HK-2 (cell line): ENCODE data around the gene CCDC141.
"Not testable (repeated sequence)": the region's sequence is repeated elsewhere in the genome, so short reads cannot be mapped to it uniquely, and the experiment has no call there.

ENCODE experiments used
- DNase-seq: peaks from one replicate; pipeline ENCODE4 v3.0.0-alpha.2; 2018; ENCODE audit not compliant: unreplicated experiment

Gene CCDC141, protein sequence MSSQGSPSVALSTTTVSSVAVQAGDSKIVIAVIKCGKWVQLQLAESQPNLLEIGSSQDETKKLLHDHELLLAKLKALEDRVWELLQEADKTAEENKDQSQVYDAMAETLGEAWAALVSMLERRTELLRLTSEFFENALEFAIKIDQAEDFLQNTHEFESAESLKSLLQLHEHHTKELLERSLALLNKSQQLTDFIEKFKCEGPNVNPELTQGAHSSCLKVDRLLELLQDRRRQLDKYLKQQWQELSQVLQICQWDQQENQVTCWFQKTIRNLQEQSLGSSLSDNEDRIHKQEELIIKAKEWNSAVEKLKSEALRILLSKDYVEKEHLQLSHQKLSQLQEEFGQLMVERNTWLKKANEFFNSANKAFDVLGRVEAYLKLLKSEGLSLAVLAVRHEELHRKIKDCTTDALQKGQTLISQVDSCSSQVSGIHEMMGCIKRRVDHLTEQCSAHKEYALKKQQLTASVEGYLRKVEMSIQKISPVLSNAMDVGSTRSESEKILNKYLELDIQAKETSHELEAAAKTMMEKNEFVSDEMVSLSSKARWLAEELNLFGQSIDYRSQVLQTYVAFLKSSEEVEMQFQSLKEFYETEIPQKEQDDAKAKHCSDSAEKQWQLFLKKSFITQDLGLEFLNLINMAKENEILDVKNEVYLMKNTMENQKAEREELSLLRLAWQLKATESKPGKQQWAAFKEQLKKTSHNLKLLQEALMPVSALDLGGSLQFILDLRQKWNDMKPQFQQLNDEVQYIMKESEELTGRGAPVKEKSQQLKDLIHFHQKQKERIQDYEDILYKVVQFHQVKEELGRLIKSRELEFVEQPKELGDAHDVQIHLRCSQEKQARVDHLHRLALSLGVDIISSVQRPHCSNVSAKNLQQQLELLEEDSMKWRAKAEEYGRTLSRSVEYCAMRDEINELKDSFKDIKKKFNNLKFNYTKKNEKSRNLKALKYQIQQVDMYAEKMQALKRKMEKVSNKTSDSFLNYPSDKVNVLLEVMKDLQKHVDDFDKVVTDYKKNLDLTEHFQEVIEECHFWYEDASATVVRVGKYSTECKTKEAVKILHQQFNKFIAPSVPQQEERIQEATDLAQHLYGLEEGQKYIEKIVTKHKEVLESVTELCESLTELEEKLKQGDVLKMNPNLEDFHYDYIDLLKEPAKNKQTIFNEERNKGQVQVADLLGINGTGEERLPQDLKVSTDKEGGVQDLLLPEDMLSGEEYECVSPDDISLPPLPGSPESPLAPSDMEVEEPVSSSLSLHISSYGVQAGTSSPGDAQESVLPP (N-terminal part only)

DNA sequence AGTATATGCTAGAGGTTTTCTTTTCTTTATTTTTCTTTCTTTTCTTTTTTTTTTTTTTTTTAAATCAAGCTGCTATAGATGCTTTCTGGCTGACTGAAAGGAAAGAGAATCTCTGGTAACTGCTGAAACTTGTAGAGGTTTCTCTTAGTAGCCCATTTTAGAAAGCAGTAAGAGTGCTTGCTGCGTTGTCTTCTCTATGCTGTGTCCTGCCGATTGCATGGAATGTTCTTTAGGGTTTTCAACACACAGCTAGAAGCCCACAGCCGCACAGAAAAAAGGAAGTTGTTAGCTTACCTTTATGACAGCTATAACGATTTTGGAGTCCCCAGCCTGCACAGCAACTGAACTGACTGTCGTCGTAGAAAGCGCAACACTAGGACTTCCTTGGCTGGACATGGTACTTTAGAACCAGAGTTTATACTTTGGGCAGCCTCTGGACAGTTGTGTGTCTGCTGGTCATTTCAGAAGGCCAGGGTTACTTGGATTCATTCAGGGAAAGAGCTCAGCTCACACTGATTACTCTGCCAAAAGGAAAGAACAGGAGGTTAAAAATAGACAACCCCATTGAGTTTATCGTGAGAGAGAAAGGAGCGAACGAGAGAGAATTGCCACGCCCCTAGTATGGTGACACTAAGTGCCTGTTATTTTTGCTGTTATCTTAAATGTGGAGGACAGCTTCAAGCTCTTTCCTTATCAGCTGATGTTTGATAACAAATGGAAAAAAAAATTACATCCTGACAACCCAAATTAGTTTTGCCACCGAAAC lies at the start of gene CCDC141:
TSS of gene CCDC141 (minus strand) at position 592 of the 766 bp plus-strand sequence. CDS start at position 396, 196 bp downstream.
- DNase-seq: no peak

DNA sequence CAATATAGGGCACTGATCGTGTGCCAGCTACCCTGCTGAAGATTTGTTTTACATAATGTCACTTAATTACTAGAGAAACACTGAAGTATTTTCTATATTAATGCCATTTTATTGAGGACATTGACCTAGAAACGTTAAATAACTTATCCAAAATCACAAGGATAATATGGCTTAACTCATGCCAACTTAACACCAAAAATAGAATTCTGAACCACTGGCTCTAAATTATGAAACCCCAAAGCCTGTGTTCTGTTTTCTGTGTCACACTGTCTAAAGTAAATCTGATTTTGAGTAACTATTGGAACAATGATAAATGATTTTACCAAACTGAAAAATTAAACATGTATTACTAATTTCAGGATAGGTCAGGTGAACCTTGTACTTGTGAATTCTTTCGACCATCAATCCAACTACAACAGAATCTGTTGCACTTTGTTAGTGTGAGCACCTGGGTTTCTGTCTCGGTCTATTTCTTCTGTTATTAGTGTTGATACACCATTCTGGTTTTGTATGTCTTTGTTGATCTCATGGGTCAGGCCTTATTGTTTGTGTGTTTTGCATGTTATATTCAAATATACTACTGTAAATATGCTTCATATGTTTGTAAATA lies 48.2 kb upstream of the CCDC141 start:
- DNase-seq: no peak

DNA sequence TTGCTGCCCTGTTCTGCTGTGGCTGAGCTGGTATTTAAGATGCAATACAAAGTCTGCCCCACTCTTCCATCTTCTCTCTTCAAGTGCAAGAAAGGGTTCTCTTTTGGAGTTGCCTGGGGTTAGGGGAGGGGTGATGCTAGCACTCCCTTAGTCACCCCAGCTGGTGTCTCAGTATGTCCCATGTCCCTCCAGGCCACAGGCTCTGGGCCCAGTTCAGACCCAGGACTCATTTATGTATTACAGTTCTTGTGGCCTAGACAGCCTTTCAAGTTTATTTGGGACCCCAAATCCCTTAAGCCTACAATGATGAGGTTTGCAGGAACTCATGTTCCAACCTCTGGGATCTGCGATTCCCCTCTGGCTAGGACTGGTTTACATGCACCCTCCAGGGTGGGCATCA lies 47.2 kb upstream of the CCDC141 start:
- DNase-seq: no peak

DNA sequence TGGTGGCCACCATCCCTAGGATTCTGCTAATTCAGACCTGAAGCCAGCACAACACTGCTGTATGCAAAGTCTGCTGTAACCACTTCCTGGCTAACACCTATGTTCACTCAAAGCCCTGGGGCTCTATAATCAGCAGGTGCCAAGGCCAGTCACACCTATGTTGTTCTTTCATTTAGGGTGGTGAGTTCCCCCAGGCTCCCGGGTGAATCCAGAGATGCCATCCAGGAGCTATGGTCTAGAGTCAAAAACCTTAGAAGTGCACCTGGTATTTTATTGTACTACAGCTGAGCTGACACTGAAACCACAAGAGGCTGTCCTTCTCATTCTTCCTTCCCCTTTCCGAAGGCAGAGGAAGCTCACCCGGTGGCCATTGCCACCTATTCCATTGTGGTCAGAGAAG lies 46.2 kb upstream of the CCDC141 start:
- no peak for DNase-seq

DNA sequence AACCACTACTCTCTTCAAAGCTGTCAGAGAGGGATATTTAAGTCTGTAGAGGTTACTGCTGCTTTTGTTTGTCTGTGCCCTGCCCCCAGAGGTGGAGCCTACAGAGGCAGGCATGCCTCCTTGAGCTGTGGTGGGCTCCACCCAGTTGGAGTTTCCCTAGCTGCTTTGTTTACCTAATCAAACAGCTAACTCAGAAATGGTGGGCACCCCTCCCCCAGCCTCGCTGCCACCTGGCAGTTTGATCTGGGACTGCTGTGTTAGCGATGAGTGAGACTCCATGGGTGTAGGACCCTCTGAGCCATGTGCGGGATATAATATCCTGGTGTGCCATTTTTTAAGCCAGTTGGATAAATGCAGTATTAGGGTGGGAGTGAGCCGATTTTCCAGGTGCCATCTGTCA lies 43.0 kb upstream of the CCDC141 start:
- DNase-seq: not testable (repeated sequence)

DNA sequence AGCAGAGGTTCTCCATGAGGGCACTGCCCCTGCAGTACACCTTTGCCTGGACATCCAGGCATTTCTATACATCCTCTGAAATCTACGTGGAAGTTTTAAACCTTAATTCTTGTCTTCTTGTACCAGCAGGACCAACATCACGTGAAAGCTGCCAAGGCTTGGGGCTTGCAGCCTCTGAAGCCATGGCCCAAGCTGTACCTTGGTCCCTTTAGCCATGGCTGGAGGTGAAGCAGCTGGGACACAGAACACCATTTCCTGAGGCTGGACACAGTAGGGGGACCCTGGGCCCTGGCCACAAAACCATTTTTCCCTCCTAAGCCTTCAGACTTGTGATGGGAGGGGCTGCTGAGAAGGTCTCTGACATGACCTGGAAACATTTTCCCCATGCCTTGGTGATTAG lies 32.8 kb upstream of the CCDC141 start:
- DNase-seq: no peak

DNA sequence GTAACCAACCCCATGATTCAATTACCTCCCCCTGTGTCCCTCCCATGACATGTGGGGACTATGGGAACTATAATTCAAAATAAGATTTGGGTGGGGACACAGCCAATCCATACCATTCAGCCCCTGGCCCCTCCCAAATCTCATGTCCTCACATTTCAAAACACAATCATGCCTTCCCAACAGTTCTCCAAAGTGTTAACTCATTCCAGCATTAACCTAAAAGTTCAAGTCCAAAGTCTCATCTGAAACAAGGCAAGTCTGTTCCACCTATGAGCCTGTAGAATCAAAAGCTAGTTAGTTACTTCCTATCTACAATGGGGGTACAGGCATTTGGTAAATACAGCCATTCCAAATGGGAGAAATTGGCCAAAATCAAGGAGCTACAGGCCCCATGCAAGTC lies 32.0 kb upstream of the CCDC141 start:
- no peak for DNase-seq

DNA sequence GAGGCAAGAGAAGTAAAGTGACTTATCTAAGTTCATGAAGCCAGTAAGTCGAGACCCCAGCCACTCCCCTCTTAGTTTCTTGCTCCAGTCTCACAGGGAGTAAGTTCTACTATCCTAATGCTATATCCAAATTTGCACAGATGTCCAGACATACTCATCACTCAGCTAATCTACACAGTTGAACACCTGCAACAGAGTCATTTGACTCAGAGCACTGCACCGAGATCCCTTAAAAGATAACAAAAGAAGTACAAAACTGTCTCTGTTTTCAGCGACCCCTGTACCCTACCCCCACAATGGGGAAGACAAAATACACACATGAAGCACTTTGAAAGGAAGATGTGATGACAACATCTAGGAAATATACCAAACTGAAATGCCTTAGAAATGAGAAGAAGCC lies 22.6 kb upstream of the CCDC141 start:
- no peak for DNase-seq

DNA sequence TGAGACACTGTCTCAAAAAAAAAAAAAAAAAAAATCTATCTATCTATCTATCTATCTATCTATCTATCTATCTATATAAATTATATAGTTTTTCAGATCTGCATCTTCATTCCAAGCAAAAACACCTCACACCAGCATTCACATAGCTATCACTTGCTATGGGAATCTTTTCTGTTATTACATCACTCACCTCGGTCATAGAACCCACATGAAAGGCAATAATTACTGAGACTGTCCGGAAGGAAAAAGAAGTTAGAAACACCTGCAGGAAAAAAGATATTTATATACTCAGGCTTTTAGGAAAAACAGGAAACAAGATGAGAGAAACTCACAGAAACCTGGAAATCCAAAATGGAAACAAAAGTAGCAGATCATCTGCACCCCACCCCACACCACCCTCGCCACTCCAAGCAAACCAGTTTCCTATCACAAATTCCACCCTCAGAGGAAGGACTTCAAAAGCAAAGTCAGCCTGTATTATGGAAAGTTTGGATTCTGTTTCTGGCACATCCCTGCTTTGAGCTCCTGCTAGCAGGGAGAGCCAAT lies 21.9 kb upstream of the CCDC141 start:
- no peak for DNase-seq

DNA sequence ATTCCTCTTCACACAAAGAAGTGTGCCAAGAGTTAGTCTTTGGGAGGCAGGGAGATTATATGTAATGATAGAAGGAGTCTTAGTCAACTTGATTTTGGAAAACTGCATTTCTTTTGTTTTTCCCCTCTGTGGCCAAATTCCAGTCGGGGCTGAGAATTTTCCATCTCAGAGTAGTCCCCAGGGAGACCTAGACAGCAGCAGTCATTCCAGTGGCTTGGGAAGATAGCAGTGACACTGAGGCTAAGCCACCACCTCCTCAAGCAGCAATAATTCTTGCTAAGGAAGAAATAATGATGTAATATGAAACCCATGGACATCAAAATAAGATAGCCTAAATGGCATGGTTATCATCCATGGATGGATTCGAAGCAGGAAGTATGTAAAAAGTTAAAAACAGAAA lies 21.0 kb upstream of the CCDC141 start:
- DNase-seq: no peak

DNA sequence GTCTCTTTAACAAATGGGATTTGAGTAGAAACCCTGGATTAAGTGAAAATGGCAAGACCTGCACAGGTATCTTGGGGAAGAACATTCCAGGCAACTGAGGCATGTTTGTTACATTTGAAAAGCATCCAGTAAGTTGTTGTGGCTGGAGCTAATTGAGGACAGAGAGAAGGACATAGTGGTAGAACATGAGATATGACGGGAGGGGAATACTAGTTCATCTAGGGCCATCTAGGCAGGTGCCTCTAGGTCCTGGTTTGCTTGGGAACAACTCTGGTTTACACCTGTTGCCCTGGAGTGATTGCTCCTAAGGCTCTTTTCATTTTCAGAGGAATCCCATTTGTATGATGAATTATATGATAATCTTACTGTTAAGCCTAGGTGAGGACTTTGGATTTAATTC lies 19.7 kb upstream of the CCDC141 start:
- no peak for DNase-seq

DNA sequence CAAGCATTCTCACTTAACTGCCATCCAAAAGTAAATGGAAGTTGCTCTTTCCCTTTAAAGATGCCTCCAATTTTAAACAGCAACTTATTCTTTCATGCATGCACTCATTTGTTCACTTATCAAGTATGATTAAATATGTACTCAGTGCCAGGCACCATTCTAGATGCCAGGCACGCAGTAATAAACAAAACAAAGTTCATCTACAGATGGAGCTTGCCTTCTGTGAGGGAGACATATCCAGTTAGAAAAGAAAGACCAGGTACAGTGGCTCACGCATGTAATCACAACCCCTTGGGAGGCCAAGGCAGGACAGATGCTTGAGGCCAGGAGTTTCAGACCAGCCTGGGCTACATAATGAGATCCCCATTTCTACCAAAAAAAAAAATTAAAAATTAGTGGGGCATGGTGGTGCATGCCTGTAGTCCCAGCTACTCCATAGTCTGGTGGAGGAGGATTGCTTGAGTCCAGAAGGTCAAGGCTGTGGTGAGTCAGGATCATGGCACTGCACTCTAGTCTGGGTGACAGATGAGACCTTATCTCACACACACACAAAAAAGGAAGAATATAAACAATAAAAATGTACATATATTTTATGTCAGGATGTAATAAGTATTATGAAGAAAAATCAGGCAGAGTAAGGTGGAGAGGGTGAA lies 19.2 kb upstream of the CCDC141 start:
- no peak for DNase-seq

DNA sequence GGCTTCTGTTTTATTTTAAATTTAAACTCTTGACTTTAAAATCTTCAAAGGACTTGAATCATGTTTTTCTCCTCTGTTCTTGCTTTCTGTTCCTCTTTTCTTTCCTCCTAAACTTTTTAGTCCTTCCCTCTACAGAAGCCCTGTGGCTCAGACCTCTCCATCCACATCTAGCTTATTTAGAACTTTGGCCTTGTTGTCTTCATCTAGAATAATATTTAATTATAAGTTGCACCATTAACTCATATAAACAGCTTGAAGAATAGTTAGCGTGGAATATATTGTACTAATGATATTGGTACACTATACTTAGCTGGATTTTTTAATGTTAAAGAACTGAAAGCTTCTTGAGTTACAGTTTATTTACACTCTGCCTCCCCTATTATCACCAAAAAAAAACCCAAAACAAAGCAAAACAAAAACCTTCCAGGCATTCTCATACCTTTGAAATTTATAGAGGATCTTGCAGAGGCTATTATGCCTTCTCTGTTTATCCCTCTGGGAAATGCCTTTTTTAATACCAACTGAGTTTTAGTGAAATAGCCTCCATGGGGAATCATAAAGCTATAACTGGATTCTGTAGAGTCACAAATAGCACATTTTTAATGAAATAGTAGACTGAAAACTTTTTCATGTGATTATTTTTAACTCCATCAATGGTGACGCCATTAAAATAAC lies 9.2 kb upstream of the CCDC141 start:
- no peak for DNase-seq

DNA sequence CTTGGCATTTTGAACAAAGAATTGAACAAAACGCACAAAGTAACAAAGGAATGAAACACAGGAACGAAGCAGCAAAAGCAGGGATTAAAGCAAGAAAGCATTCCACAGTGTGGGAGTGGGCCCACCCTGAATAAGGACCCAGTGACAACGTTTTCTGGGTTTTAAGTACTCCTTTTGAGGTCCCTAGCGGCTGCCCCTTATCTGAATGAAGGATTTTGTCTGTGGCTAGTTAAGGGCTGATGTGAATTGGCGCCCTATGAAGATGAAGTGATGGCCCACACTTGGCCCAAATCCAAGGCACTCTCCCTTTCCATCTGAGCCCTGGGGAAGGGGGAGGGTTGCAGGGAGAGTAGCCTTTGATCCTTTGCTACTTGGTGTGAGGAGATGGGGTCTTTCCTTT lies 7.8 kb upstream of the CCDC141 start:
- DNase-seq: no peak

DNA sequence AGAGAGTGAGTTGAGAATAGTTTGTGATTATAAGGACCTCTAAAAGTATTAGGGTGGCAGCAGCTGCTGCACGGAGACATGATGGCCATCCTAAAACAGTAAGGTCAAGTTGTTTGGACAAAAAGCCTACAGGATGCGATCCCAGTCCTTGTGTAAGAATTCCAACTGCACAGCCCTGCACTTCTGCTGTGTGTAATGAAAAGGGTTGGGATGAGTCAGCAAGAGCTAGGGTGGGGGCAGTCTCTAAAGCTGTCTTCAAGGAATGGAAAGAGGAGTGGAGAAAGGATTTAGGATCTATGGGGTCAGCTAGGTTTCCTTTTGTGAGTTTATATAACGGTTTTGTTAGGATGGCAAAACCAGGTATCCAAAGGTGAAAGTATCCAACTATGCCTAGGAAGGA lies 3.6 kb upstream of the CCDC141 start:
- not testable (repeated sequence) for DNase-seq

DNA sequence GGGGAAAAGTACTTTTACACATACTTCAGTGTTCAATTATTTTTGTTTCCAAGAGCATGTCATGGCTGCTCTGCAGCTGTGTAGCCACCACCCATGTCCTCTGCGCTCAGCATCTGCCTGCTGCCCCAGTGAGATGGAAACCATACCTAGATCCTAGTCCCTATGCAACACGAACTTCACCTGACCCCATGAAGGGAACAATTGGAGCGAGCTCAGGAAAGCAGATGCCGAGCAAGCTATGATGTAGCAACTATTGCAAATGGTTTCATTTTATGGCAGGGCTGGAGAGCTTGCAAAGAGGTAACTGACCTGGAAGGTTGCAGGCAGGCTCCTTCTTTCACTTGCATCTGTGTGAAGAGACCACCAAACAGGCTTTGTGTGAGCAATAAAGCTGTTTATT lies 1.3 kb upstream of the CCDC141 start:
- DNase-seq: no peak

DNA sequence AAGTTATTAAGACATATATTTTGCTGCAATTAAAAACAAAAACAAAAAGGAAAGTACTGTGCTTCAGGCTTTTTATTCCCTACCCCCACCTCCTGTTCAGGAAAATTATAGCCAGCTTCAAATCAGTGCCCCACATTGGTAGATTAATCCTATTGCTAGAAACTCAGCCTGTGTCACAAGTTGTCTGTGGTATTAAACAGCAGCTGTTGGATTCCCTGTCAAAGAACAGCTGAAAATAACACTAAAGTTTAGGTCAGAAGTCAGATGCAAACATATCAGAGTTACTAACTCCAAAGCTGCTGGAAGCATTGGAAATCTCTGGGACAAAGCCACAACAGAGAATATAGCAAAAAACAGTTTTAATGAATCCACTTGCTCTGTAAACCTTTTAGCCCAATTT lies 818 bp upstream of the CCDC141 start:
- DNase-seq: no peak

DNA sequence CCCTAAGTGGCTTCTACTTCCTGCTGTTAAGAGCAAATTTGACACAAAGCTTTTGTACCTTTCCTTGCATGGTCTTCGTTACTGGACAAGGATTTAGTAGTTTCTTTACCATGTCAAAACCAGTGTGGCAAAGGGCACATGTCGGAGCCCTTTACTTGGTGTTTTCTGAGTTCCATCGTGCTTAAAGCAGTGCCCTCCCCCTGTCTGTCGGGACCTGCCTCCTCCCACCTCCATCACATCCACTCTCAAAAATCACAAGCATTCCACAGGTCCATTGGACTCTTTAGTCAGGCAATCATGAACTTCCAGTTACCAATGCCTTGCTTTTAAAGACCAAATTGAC lies 763 bp downstream of the CCDC141 start:
- no peak for DNase-seq

DNA sequence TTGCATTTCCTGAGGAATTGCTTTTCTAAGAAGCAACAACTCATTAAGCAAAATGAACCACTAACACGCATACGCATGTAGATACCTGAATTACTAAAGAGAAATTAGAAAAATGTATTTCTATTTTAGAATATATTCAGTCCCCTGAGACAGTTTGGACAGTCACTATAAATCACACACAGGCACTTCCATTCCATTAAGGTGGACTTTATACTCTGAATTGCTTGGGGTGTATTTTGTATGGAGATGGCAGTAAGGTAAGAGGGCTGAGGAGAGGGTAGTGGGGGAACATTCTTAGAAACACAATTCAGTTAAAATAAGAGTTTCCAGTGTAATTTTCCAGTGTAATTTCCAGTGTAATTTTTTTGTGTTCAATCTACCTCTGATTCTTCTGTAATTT lies 1.8 kb downstream of the CCDC141 start:
- no peak for DNase-seq

DNA sequence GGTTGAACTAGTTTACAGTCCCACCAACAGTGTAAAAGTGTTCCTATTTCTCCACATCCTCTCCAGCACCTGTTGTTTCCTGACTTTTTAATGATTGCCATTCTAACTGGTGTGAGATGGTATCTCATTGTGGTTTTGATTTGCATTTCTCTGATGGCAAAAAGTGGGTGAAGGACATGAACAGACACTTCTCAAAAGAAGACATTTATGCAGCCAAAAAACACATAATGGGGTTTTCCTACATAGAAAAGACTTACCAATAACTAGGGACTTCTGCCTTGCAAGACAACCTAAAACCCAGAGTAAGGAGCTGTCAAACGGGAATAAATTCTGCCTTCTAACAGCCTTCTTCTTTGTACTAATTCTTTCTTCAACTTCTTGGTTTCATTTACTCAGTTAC lies 4.3 kb downstream of the CCDC141 start:
- DNase-seq: not testable (repeated sequence)
